MM.1S (cell line): ENCODE data around the gene ASMT.

ENCODE experiments used
- CTCF ChIP-seq: fragments of 300-600 bp; sonication (generic); IDR thresholded peaks from 2 replicates; pipeline ENCODE4 v1.5.1; 2016; ENCODE audit warnings: antibody characterized with exemption, low read length, mixed read lengths
- EZH2 ChIP-seq: fragments of 300-600 bp; sonication (generic); optimal IDR thresholded peaks from 2 replicates; pipeline ENCODE3; 2017; ENCODE audit warnings: low read depth, mild to moderate bottlenecking, antibody characterized with exemption, low read length, mixed read lengths

- TF ChIP-seq CTCF, result no peak
- TF ChIP-seq EZH2, result no peak
These were observed 12.6 kb upstream of the ASMT start for GRCh38 chrX:1602299-1602698.
